ENCODE data around the gene CEACAM1. TPM values are rescaled to one million over a fixed set of nuclear protein-coding genes. Genes with fewer than 3 reads are reported as not detected.
"Not testable (repeated sequence)": the region's sequence is repeated elsewhere in the genome, so short reads cannot be mapped to it uniquely, and the experiment has no call there.

Gene CEACAM1
- total RNA-seq, 1 donor from 2014 or later: 0.39 TPM

- Histone ChIP-seq H3K27ac (no peak overlapping the region), H3K9ac (no peak overlapping the region), H4K20me1 (ENCODE audit: low read depth) (no peaks in the 10 kb centered on the region), H2AFZ (replicated peaks) (no peak overlapping the region), H3K27me3 (no peaks in the 10 kb centered on the region), H3K4me2 (no peak overlapping the region), H3K4me3 (no peak overlapping the region), H3K36me3 (no peaks in the 10 kb centered on the region), H3K9me3 (ENCODE audit: low read depth) (no peaks in the 10 kb centered on the region), H3F3A (ENCODE audit: low read depth) (no peaks in the 10 kb centered on the region), H3K79me2 (ENCODE audit: low read depth) (no peaks in the 10 kb centered on the region), H3K4me1 (no peaks in the 10 kb centered on the region)
- H3K9me3 Mint-ChIP-seq: no peaks in the 10 kb centered on the region
- H3K36me3 Mint-ChIP-seq: no peaks in the 10 kb centered on the region
- no peaks in the 10 kb centered on the region for H3K27me3 Mint-ChIP-seq (ENCODE audit: insufficient read depth, low read depth)
- no peak overlapping the region for H3K27ac Mint-ChIP-seq
- no peaks in the 10 kb centered on the region for H3K4me1 Mint-ChIP-seq
- no peak for DNase-seq (ENCODE audit: low spot score)
- TF ChIP-seq EZH2phosphoT487 (IDR thresholded peaks at IDR 0.05) (no peak), CTCF (IDR thresholded peaks at IDR 0.05) (no peak), EZH2 (IDR thresholded peaks at IDR 0.05) (no peak)
- no peak overlapping the region for H3K4me3 Mint-ChIP-seq
Measured at GRCh38 chr19:42505066-42505465, 23.2 kb downstream of the CEACAM1 start.

- Histone ChIP-seq H4K20me1 (ENCODE audit: low read depth) (no peaks in the 10 kb centered on the region), H3K9ac (no peak overlapping the region), H3K79me2 (ENCODE audit: low read depth) (no peaks in the 10 kb centered on the region), H3K27me3 (no peaks in the 10 kb centered on the region), H3F3A (ENCODE audit: low read depth) (no peaks in the 10 kb centered on the region), H3K36me3 (no peaks in the 10 kb centered on the region), H3K4me2 (no peak overlapping the region), H3K9me3 (ENCODE audit: low read depth) (no peaks in the 10 kb centered on the region), H3K27ac (no peak overlapping the region), H3K4me3 (no peak overlapping the region), H3K4me1 (no peaks in the 10 kb centered on the region), H2AFZ (replicated peaks) (no peak overlapping the region)
- TF ChIP-seq CTCF (IDR thresholded peaks at IDR 0.05) (no peak), EZH2phosphoT487 (IDR thresholded peaks at IDR 0.05) (no peak), EZH2 (IDR thresholded peaks at IDR 0.05) (no peak)
- Mint-ChIP-seq H3K9me3 (no peaks in the 10 kb centered on the region), H3K27me3 (ENCODE audit: insufficient read depth, low read depth) (no peaks in the 10 kb centered on the region), H3K4me3 (no peak overlapping the region), H3K27ac (no peak overlapping the region), H3K4me1 (peaks cover 17% of the 10 kb centered on the region), H3K36me3 (peaks cover 2% of the 10 kb centered on the region)
- no peak for DNase-seq (ENCODE audit: low spot score)
Measured at GRCh38 chr19:42501733-42502132, 26.5 kb downstream of the CEACAM1 start.

GRCh38 chr19:42501243-42501642 lies 27.0 kb downstream of the CEACAM1 start:
- not testable (repeated sequence) for H3K27ac Mint-ChIP-seq; H2AFZ ChIP-seq (replicated peaks); H3K79me2 ChIP-seq (ENCODE audit: low read depth); DNase-seq (ENCODE audit: low spot score); H3K4me3 ChIP-seq; H3F3A ChIP-seq (ENCODE audit: low read depth); H3K27me3 ChIP-seq; H3K27me3 Mint-ChIP-seq (ENCODE audit: insufficient read depth, low read depth); H3K27ac ChIP-seq; H3K9me3 ChIP-seq (ENCODE audit: low read depth); H3K4me2 ChIP-seq; H4K20me1 ChIP-seq (ENCODE audit: low read depth); H3K4me1 ChIP-seq; H3K36me3 ChIP-seq; H3K36me3 Mint-ChIP-seq; H3K4me3 Mint-ChIP-seq; H3K9ac ChIP-seq; H3K9me3 Mint-ChIP-seq
- peaks cover 22% of the 10 kb centered on the region for H3K4me1 Mint-ChIP-seq

DNA sequence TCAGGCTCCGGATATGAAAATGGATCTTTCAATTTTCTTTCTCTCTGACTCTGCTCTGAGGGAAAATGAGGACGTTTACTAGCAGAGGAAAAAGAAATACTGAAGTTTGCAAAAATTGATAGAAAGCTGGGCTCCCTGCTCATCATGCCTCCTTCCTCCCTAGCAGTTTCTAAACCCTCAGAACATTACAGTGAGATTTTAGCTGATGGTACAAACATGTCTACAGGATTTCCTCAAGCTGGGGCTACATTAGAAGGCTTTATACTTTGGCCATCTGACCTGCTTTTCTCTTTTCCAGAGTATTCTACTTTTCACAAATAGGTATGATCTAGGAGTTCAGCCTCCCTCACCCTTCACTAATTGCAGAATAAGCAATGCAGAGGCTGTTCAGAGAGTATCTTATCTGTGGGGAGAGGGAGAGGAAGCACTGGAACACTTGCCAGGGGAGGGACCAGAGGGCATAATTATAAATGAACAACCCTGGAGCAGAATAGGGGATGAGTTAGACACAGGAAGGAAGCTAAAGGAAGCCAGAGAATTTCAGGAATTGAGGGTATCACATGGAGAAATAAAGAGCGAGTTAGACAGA lies 30.0 kb downstream of the CEACAM1 start:
- Histone ChIP-seq H4K20me1 (ENCODE audit: low read depth) (no peaks in the 10 kb centered on the region), H3K27me3 (no peaks in the 10 kb centered on the region), H3K4me3 (no peak overlapping the region), H3F3A (ENCODE audit: low read depth) (no peaks in the 10 kb centered on the region), H3K4me2 (no peak overlapping the region), H3K79me2 (ENCODE audit: low read depth) (no peaks in the 10 kb centered on the region), H3K27ac (no peak overlapping the region), H3K4me1 (no peaks in the 10 kb centered on the region), H3K9ac (no peak overlapping the region), H3K36me3 (no peaks in the 10 kb centered on the region), H3K9me3 (ENCODE audit: low read depth) (no peaks in the 10 kb centered on the region), H2AFZ (replicated peaks) (no peak overlapping the region)
- peaks cover 33% of the 10 kb centered on the region for H3K4me1 Mint-ChIP-seq
- H3K27ac Mint-ChIP-seq: no peak overlapping the region
- TF ChIP-seq EZH2 (IDR thresholded peaks at IDR 0.05) (no peak), CTCF (IDR thresholded peaks at IDR 0.05) (no peak), EZH2phosphoT487 (IDR thresholded peaks at IDR 0.05) (no peak)
- H3K36me3 Mint-ChIP-seq: peaks cover 2% of the 10 kb centered on the region
- H3K4me3 Mint-ChIP-seq: no peak overlapping the region
- H3K27me3 Mint-ChIP-seq (ENCODE audit: insufficient read depth, low read depth): no peaks in the 10 kb centered on the region
- no peak for DNase-seq (ENCODE audit: low spot score)
- no peaks in the 10 kb centered on the region for H3K9me3 Mint-ChIP-seq

All from neural progenitor cell (in vitro differentiated cells).